ENCODE data around the gene PABPN1L. TPM values are rescaled to one million over a fixed set of nuclear protein-coding genes. Genes with fewer than 3 reads are reported as not detected.

PABPN1L gene
- total and polyA plus RNA-seq, 2 of the 8 experiments (the other 6 are each of a cell fraction or from before 2014, with no cell fraction given) = not detected

- Histone ChIP-seq H2BK5ac (ENCODE audit: low read depth, low read length) (no peak overlapping the region), H3K4me1 (replicated peaks in 1 of 4; ENCODE audit: control insufficient read depth in 3 of 4, insufficient read depth in 4 of 4, low read length in 3 of 4) (no peaks in the 10 kb centered on the region), H3K79me2 (ENCODE audit: control insufficient read depth in 1 of 2, insufficient read depth in 2 of 2, low read length in 2 of 2) (no peaks in the 10 kb centered on the region), H3K79me1 (ENCODE audit: low read depth, low read length) (no peaks in the 10 kb centered on the region; the same call in 1 of the 2 replicates), H4K5ac (ENCODE audit: insufficient read length, low read depth, low read length) (no peak overlapping the region), H4K91ac (replicated peaks; ENCODE audit: insufficient read length, low read length) (no peak overlapping the region), H3K9me3 (ENCODE audit: insufficient read depth in 2 of 2, low read depth in 1 of 2, low read length in 1 of 2) (no peaks in the 10 kb centered on the region), H3K4me3 (ENCODE audit: extremely low read depth in 1 of 4, insufficient read depth in 2 of 4, low read depth in 3 of 4, low read length in 4 of 4) (no peak overlapping the region), H3K4me2 (ENCODE audit: insufficient read depth in 1 of 2, low read depth in 2 of 2, low read length in 2 of 2) (no peak overlapping the region), H3K56ac (replicated peaks; ENCODE audit: insufficient read length, low read depth, low read length) (no peak overlapping the region), H3K23ac (ENCODE audit: insufficient read length) (no peak overlapping the region), H3K23me2 (ENCODE audit: low read depth, low read length) (no peaks in the 10 kb centered on the region), H2AFZ (ENCODE audit: low read length) (no peak overlapping the region), H3K27me3 (replicated peaks in 1 of 4; ENCODE audit: control insufficient read depth in 3 of 4, extremely low read depth in 1 of 4, insufficient read depth in 3 of 4, low read length in 3 of 4) (no peaks in the 10 kb centered on the region), H4K8ac (ENCODE audit: extremely low read depth, insufficient read depth, low read length) (no peak overlapping the region), H2BK20ac (ENCODE audit: low read length) (no peak overlapping the region), H3K4ac (replicated peaks; ENCODE audit: insufficient read length, low read depth, low read length) (no peak overlapping the region), H3K27ac (ENCODE audit: low read depth, low read length) (no peak overlapping the region), H2BK15ac (ENCODE audit: low read length) (no peak overlapping the region), H3K36me3 (ENCODE audit: control insufficient read depth in 2 of 4, insufficient read depth in 4 of 4, low read length in 3 of 4) (peaks cover 0 to 2% (median 0%) of the 10 kb centered on the region in 4 experiments; a peak in 1 of 8 replicates), H2AK5ac (ENCODE audit: low read depth, low read length) (no peak overlapping the region), H3K14ac (ENCODE audit: insufficient read length) (no peak overlapping the region), H3K9ac (replicated peaks in 1 of 4; ENCODE audit: extremely low read depth in 1 of 4, low read depth in 3 of 4, low read length in 3 of 4) (no peak overlapping the region), H2BK120ac (replicated peaks; ENCODE audit: low read depth, low read length) (no peak overlapping the region), H4K20me1 (replicated peaks in 1 of 2; ENCODE audit: control insufficient read depth in 1 of 2, insufficient read depth in 2 of 2, low read length in 2 of 2) (peaks cover 0 to 5% of the 10 kb centered on the region in 2 experiments), H2BK12ac (ENCODE audit: low read depth, low read length) (no peak overlapping the region), H3K18ac (ENCODE audit: extremely low read depth, low read length) (no peak overlapping the region)
- 92% methylated on average over 9 of the region's 9 CpGs; no CpG with 5 or more reads in 1 of the 2 experiments for WGBS, 2 experiments (ENCODE audit: extremely low coverage in 1 of 2, insufficient coverage in 1 of 2, insufficient read length in 1 of 2, insufficient replicate concordance in 2 of 2, low coverage in 1 of 2, low lambda C conversion rate in 2 of 2, missing lambda C conversion rate in 1 of 2)
- FAIRE-seq = no peak
- no peak for DNase-seq (ENCODE audit: low read depth in 1 of 2, low spot score in 2 of 2)
- ChIA-PET POLR2A (ENCODE audit: partially characterized antibody) (no interaction called here), CTCF (ENCODE audit: partially characterized antibody) (interaction anchor here (0.9 to 2.4 kb wide), 8 partner anchors 9 to 321 kb away, joined by 3 to 11 read pairs (median 4); no protein-coding TSS in a partner anchor)
- TF ChIP-seq MAX (IDR thresholded peaks at IDR 0.05) (no peak), YY1 (IDR thresholded peaks at IDR 0.05; ENCODE audit: low read depth, low read length) (no peak), JUN (IDR thresholded peaks at IDR 0.05; ENCODE audit: low read depth, low read length) (no peak), USF2 (IDR thresholded peaks at IDR 0.05; ENCODE audit: low read length) (no peak), PHF8 (conservative IDR thresholded peaks at IDR 0.05; ENCODE audit: low read depth, low read length) (no peak), SAP30 (IDR thresholded peaks at IDR 0.05; ENCODE audit: insufficient read depth, insufficient replicate concordance, low read length) (no peak), CBX5 (IDR thresholded peaks at IDR 0.05; ENCODE audit: low read depth, low read length) (no peak)
Observed at GRCh38 chr16:88846088-88846487, 20.4 kb downstream of the PABPN1L start.

Measured in H1 (cell line).